ENCODE results near the gene GDF2. TPM values are rescaled to one million over a fixed set of nuclear protein-coding genes. Genes with fewer than 3 reads are reported as not detected.

Gene GDF2
- total RNA-seq, 1 donor from 2014 or later: not detected

- TF ChIP-seq CTCF (IDR thresholded peaks at IDR 0.05): no peak
- no peaks in the 10 kb centered on the region for H3K9me3 Mint-ChIP-seq (ENCODE audit: low read depth)
- H3K4me3 Mint-ChIP-seq (ENCODE audit: unreplicated experiment): no peak overlapping the region
- no peaks in the 10 kb centered on the region for H3K4me1 Mint-ChIP-seq (ENCODE audit: low read depth)
- H3K36me3 Mint-ChIP-seq (ENCODE audit: low read depth): peaks cover 1% of the 10 kb centered on the region
- DNase-seq (ENCODE audit: low spot score): no peak
- peaks cover 5% of the 10 kb centered on the region for H3K27me3 Mint-ChIP-seq (ENCODE audit: low read depth)
- H3K27ac Mint-ChIP-seq (ENCODE audit: unreplicated experiment): no peak overlapping the region
These were observed 42.1 kb downstream of the GDF2 start for GRCh38 chr10:47364366-47364765.

GRCh38 chr10:47364911-47365310 lies 42.7 kb downstream of the GDF2 start:
- no peaks in the 10 kb centered on the region for H3K9me3 Mint-ChIP-seq (ENCODE audit: low read depth)
- H3K27ac Mint-ChIP-seq (ENCODE audit: unreplicated experiment): no peak overlapping the region
- peaks cover 5% of the 10 kb centered on the region for H3K27me3 Mint-ChIP-seq (ENCODE audit: low read depth)
- H3K36me3 Mint-ChIP-seq (ENCODE audit: low read depth): peaks cover 1% of the 10 kb centered on the region
- peak; percentile 42 for DNase-seq (ENCODE audit: low spot score)
- H3K4me3 Mint-ChIP-seq (ENCODE audit: unreplicated experiment): no peak overlapping the region
- H3K4me1 Mint-ChIP-seq (ENCODE audit: low read depth): no peaks in the 10 kb centered on the region
- no peak for TF ChIP-seq CTCF (IDR thresholded peaks at IDR 0.05)

- Mint-ChIP-seq H3K9me3 (ENCODE audit: low read depth) (no peaks in the 10 kb centered on the region), H3K36me3 (ENCODE audit: low read depth) (peaks cover 1% of the 10 kb centered on the region), H3K4me1 (ENCODE audit: low read depth) (no peaks in the 10 kb centered on the region), H3K27ac (ENCODE audit: unreplicated experiment) (no peak overlapping the region), H3K4me3 (ENCODE audit: unreplicated experiment) (no peak overlapping the region), H3K27me3 (ENCODE audit: low read depth) (peaks cover 5% of the 10 kb centered on the region)
- no peak for DNase-seq (ENCODE audit: low spot score)
- TF ChIP-seq CTCF (IDR thresholded peaks at IDR 0.05): no peak
These were observed 43.4 kb downstream of the GDF2 start for GRCh38 chr10:47365431-47366180.

- no peak overlapping the region for H3K27ac Mint-ChIP-seq (ENCODE audit: unreplicated experiment)
- H3K27me3 Mint-ChIP-seq (ENCODE audit: low read depth): peaks cover 5% of the 10 kb centered on the region
- no peak overlapping the region for H3K4me3 Mint-ChIP-seq (ENCODE audit: unreplicated experiment)
- peaks cover 1% of the 10 kb centered on the region for H3K36me3 Mint-ChIP-seq (ENCODE audit: low read depth)
- no peaks in the 10 kb centered on the region for H3K9me3 Mint-ChIP-seq (ENCODE audit: low read depth)
- no peak for TF ChIP-seq CTCF (IDR thresholded peaks at IDR 0.05)
- no peak for DNase-seq (ENCODE audit: low spot score)
- H3K4me1 Mint-ChIP-seq (ENCODE audit: low read depth): peaks cover 4% of the 10 kb centered on the region
These were observed 44.0 kb downstream of the GDF2 start for GRCh38 chr10:47366181-47366631.

GRCh38 chr10:47366731-47367460 lies 44.6 kb downstream of the GDF2 start:
- H3K9me3 Mint-ChIP-seq (ENCODE audit: low read depth): no peaks in the 10 kb centered on the region
- H3K27me3 Mint-ChIP-seq (ENCODE audit: low read depth): peaks cover 5% of the 10 kb centered on the region
- DNase-seq (ENCODE audit: low spot score): no peak
- TF ChIP-seq CTCF (IDR thresholded peaks at IDR 0.05): no peak
- H3K4me1 Mint-ChIP-seq (ENCODE audit: low read depth): peaks cover 9% of the 10 kb centered on the region
- no peak overlapping the region for H3K4me3 Mint-ChIP-seq (ENCODE audit: unreplicated experiment)
- no peak overlapping the region for H3K27ac Mint-ChIP-seq (ENCODE audit: unreplicated experiment)
- H3K36me3 Mint-ChIP-seq (ENCODE audit: low read depth): peaks cover 1% of the 10 kb centered on the region
